K562 (cell line): Measurements from ENCODE around the gene SLC40A1. TPM values are rescaled to one million over a fixed set of nuclear protein-coding genes. Genes with fewer than 3 reads are reported as not detected.
A peak's percentile ranks its signal among the peaks of the same experiment; 100 is the strongest.

Source experiments
- ATAC-seq: fragments of 200-7000 bp; cut with Tn5 transposase; 3 replicates; pipeline ENCODE4 v1.9.1; 2020; ENCODE audit warnings: moderate library complexity
- BruUV-seq: library from RNA; stranded (reverse); fragments of 400-500 nt; replicated peaks from 2 replicates; lab custom pipeline; 2021; lab: Mats Ljungman, UMichigan
- CTCF ChIA-PET: fragments of 300-600 bp; formaldehyde crosslinking; extraction: SDS; loops from one replicate; lab custom pipeline; 2021; ENCODE audit warnings: low intra/inter-chr PET ratio; lab: Yijun Ruan, JAX
- POLR2A ChIA-PET: fragments of 300-600, 350-650 bp; sonication (Branson Sonifier 250); formaldehyde crosslinking; extraction: SDS; loops from one replicate; lab custom pipeline; 2021; ENCODE audit warnings: antibody characterized with exemption, inconsistent platforms; lab: Yijun Ruan, JAX
- DNase-seq, 4 experiments: peaks; one replicate each; pipeline versions ENCODE4 v3.0.0 to v3.0.0-alpha.2; 2011 to 2018; ENCODE audit warnings: low spot score in 3 of 4, mixed read lengths in 3 of 4; ENCODE audit errors: extremely low read depth in 1 of 4
- FAIRE-seq: peaks from 2 replicates; lab custom pipeline; 2011; peaks lifted over from hg19 to GRCh38; lab: Jason Lieb, UNC
- H2AFZ ChIP-seq: 2 replicates; pipeline ENCODE4 v1.6.0; 2011; ENCODE audit warnings: low read depth, low read length, control low read depth, inconsistent platforms
- H3K27ac ChIP-seq: fragments of 200-600 bp; 3 replicates; pipeline ENCODE4 v1.8.0; 2011; ENCODE audit warnings: low read depth, mild to moderate bottlenecking, control low read depth, inconsistent platforms, low read length, moderate library complexity, mixed read lengths; ENCODE audit errors: extremely low read depth
- H3K27me3 ChIP-seq, 2 experiments: fragments of 300-600 bp in 1 of 2; 2 replicates in 1 of 2; 3 replicates in 1 of 2; pipeline versions ENCODE4 v1.6.0 to v1.8.0; 2011; ENCODE audit warnings: inconsistent platforms in 2 of 2, low read length in 2 of 2, mild to moderate bottlenecking in 1 of 2, mixed read lengths in 1 of 2, moderate library complexity in 1 of 2; ENCODE audit not compliant: control insufficient read depth in 2 of 2, insufficient read depth in 2 of 2
- H3K36me3 ChIP-seq: fragments of 300-600 bp; 3 replicates; pipeline ENCODE4 v1.8.0; 2011; ENCODE audit warnings: mild to moderate bottlenecking, low read length, inconsistent platforms; ENCODE audit not compliant: control insufficient read depth, insufficient read depth
- H3K4me1 ChIP-seq, 2 experiments: fragments of 200-600 bp in 1 of 2; replicated peaks in 1 of 2; 2 replicates in 1 of 2; 3 replicates in 1 of 2; pipeline versions ENCODE4 v1.5.1 to v1.8.0; 2011; ENCODE audit warnings: inconsistent platforms in 2 of 2, low read length in 2 of 2, mild to moderate bottlenecking in 1 of 2, mixed read lengths in 1 of 2, moderate library complexity in 1 of 2; ENCODE audit not compliant: control insufficient read depth in 2 of 2, insufficient read depth in 2 of 2
- H3K4me2 ChIP-seq: 2 replicates; pipeline ENCODE4 v1.6.1; 2011; ENCODE audit warnings: low read length, control low read depth, inconsistent platforms, mixed read lengths; ENCODE audit not compliant: insufficient read depth
- H3K4me3 ChIP-seq: fragments of 200-600 bp; sonication (generic), shearing (Covaris generic); 2 replicates; pipeline ENCODE4 v1.5.1; 2016; ENCODE audit warnings: control low read depth, inconsistent platforms
- H3K79me2 ChIP-seq: fragments of 200-600 bp; 3 replicates; pipeline ENCODE4 v1.8.0; 2011; ENCODE audit warnings: low read length, inconsistent platforms; ENCODE audit not compliant: control insufficient read depth, insufficient read depth
- H3K9ac ChIP-seq, 2 experiments: 2 replicates each; pipeline versions ENCODE4 v1.6.0 to v1.6.1; 2011; ENCODE audit warnings: low read depth in 2 of 2, low read length in 2 of 2, control low read depth in 1 of 2, inconsistent platforms in 1 of 2, mild to moderate bottlenecking in 1 of 2, mixed read lengths in 1 of 2; ENCODE audit not compliant: insufficient read depth in 1 of 2
- H3K9me1 ChIP-seq: one replicate; pipeline ENCODE4 v1.6.0; 2011; ENCODE audit warnings: inconsistent platforms, mild to moderate bottlenecking, low read length, moderate library complexity; ENCODE audit not compliant: control insufficient read depth, insufficient read depth
- H3K9me3 ChIP-seq: replicated peaks from 2 replicates; pipeline ENCODE4 v1.5.1; 2011; ENCODE audit warnings: low read depth, low read length, inconsistent platforms; ENCODE audit not compliant: control insufficient read depth, insufficient read depth
- H4K20me1 ChIP-seq: replicated peaks from 2 replicates; pipeline ENCODE4 v1.6.1; 2011; ENCODE audit warnings: low read length, inconsistent platforms, mixed read lengths; ENCODE audit not compliant: control insufficient read depth, insufficient read depth
- CEBPB ChIP-seq: fragments of 450-650 bp; IDR thresholded peaks from 2 replicates; pipeline ENCODE4 v1.6.1; 2016; ENCODE audit warnings: missing genetic modification characterization, missing compliant biosample characterization
- WGBS: fragments of 100-300 bp; shearing (Covaris generic); methylation state at CpG from one replicate; pipeline ENCODE4 v1.1.6; 2016; ENCODE audit warnings: low coverage, mixed read lengths; ENCODE audit not compliant: insufficient coverage; ENCODE audit errors: missing lambda C conversion rate; 5-methylcytosine and 5-hydroxymethylcytosine counted together
- in situ Hi-C: fragments of 300-500 bp; cut with MboI; formaldehyde crosslinking; loops from 4 replicates; pipeline ENCODE4 v1.15.0; 2018; ENCODE audit warnings: inconsistent platforms, mixed read lengths
- intact Hi-C: fragments of 100-400 bp; cut with micrococcal nuclease; formaldehyde crosslinking; loops from 2 replicates; pipeline ENCODE4 v1.14.2; 2022
- polyA plus RNA-seq, 8 experiments: library from polyadenylated mRNA; depleted of rRNA in 4 of 8; stranded (reverse) in 5 of 8; unstranded in 3 of 8; fragments of >200 nt; fragmentation: Nextera tagmentation in 2 of 8; fragmentation: Illumina TruSeq in 1 of 8; extraction: Ambion mirVana in 2 of 8; extraction: Trizol in 1 of 8; gene quantifications; 2 replicates each; pipeline versions ENCODE4 v1.2.1 to v1.2.3, GENCODE V29; 2011 to 2014; ENCODE audit warnings: inconsistent platforms in 1 of 8, missing spikeins in 1 of 8
- total RNA-seq, 7 experiments: library from RNA; depleted of rRNA in 6 of 7; stranded (reverse); fragments of >200 nt in 6 of 7; fragmentation: Illumina TruSeq in 2 of 7; extraction: Trizol in 2 of 7; gene quantifications; 2 replicates each; pipeline versions ENCODE4 v1.2.1 to v1.2.3, GENCODE V29; 2011 to 2021; ENCODE audit warnings: low replicate concordance in 1 of 7
- TF ChIP-seq, protein P1 (sequence below): fragments of 450-650 bp; IDR thresholded peaks from 2 replicates; pipeline ENCODE4 v1.6.1; 2018; ENCODE audit warnings: mild to moderate bottlenecking, low read depth; ENCODE audit not compliant: partially characterized antibody

SLC40A1 gene
- total and polyA plus RNA-seq, 9 of the 15 experiments (the other 6 are each of a cell fraction or from before 2014, with no cell fraction given) = 42.2 to 95.9 (median 54.9) TPM

DNA sequence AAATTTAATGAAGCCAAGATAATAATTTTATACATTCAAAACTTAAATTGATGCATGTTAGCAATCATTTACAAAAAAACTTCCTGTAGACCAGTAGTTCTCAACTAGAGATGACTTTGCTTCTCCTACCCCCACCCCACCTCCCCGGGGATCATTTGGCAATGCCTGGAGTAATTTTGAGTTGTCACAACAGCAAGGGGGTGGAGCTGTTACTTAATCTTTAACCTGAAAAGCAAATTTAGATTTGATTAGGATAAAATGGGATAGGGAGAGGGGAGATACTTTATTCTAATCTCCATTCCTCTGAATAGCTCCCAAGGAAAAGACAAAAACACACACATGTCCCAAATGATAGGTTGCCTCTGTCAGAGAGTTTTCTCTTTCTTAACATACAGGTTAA lies 4.2 kb downstream of the SLC40A1 start:
- Histone ChIP-seq H4K20me1 (no peaks in the 10 kb centered on the region), H3K9me1 (no peaks in the 10 kb centered on the region), H3K4me3 (no peak overlapping the region), H3K9ac (no peak overlapping the region), H3K27ac (no peak overlapping the region), H2AFZ (no peak overlapping the region), H3K27me3 (no peaks in the 10 kb centered on the region), H3K36me3 (peaks cover 87% of the 10 kb centered on the region), H3K4me1 (peaks cover 0 to 19% of the 10 kb centered on the region in 2 experiments; a peak in 2 of 5 replicates), H3K79me2 (peaks cover 87% of the 10 kb centered on the region), H3K9me3 (no peaks in the 10 kb centered on the region), H3K4me2 (no peak overlapping the region)
- DNase-seq = no peak
- TF ChIP-seq, protein P1, sequence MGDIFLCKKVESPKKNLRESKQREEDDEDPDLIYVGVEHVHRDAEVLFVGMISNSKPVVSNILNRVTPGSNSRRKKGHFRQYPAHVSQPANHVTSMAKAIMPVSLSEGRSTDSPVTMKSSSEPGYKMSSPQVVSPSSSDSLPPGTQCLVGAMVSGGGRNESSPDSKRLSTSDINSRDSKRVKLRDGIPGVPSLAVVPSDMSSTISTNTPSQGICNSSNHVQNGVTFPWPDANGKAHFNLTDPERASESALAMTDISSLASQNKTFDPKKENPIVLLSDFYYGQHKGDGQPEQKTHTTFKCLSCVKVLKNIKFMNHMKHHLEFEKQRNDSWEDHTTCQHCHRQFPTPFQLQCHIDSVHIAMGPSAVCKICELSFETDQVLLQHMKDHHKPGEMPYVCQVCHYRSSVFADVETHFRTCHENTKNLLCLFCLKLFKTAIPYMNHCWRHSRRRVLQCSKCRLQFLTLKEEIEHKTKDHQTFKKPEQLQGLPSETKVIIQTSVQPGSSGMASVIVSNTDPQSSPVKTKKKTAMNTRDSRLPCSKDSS = no peak
- TF ChIP-seq CEBPB (tag) = 0 out of 2 replicates have a peak, but pooled peaks have one; percentile 15
- no TSS peak for BruUV-seq
- intact Hi-C loops = no loop called here
- CTCF ChIA-PET = no interaction called here
- ATAC-seq = no peak
- FAIRE-seq = no peak
- POLR2A ChIA-PET = interaction anchor here (0.7 kb wide), 2 partner anchors 10 to 19 kb away, joined by 3 read pairs; no protein-coding TSS in a partner anchor
- in situ Hi-C loops = no loop called here
- WGBS = 75% methylated on average over 1 of the region's 1 CpG
